Tibial nerve (tissue), 4 donors: ENCODE measurements around the gene FGF19. TPM values are rescaled to one million over a fixed set of nuclear protein-coding genes. Genes with fewer than 3 reads are reported as not detected.

Source experiments
- DNase-seq, 2 donors: peaks; one replicate each; pipeline ENCODE4 v3.0.0-alpha.2; 2019; ENCODE audit warnings: low spot score in 2 of 2
- H3K27ac ChIP-seq, 4 donors: fragments of 200-600 bp; sonication (generic) in 3 of 4; one replicate each; pipeline ENCODE4 v1.5.1; 2017 to 2019; ENCODE audit warnings: mild to moderate bottlenecking in 1 of 4
- H3K27me3 ChIP-seq, 2 donors: fragments of 200-600 bp; sonication (generic) in 1 of 2; one replicate each; pipeline versions ENCODE4 v1.5.1 to v1.6.0; 2017 to 2019
- H3K36me3 ChIP-seq, 3 donors: fragments of 200-600 bp; sonication (generic); one replicate each; pipeline ENCODE4 v1.5.1; 2018 to 2019
- H3K4me1 ChIP-seq, 4 donors: fragments of 200-600 bp; sonication (generic) in 3 of 4; one replicate each; pipeline ENCODE4 v1.5.1; 2017 to 2019
- H3K4me3 ChIP-seq, 4 donors: fragments of 200-600 bp; sonication (generic) in 3 of 4; one replicate each; pipeline ENCODE4 v1.5.1; 2017 to 2019; ENCODE audit warnings: mild to moderate bottlenecking in 1 of 4, moderate library complexity in 1 of 4
- H3K9me3 ChIP-seq, 4 donors: fragments of 200-600 bp; sonication (generic) in 3 of 4; one replicate each; pipeline ENCODE4 v1.5.1; 2017 to 2019
- CTCF ChIP-seq, 5 experiments: fragments of 200-600 bp in 3 of 5; fragments of 450-650 bp in 2 of 5; sonication (generic) in 3 of 5; IDR thresholded peaks; one replicate each; pipeline ENCODE4 v1.5.1; 2016 to 2019; ENCODE audit warnings: antibody characterized with exemption in 5 of 5, mild to moderate bottlenecking in 3 of 5, moderate library complexity in 2 of 5
- EP300 ChIP-seq, 2 donors: sonication (generic); formaldehyde crosslinking; IDR thresholded peaks; one replicate each; pipeline ENCODE4 v1.6.1; 2017; ENCODE audit warnings: antibody characterized with exemption in 2 of 2, mild to moderate bottlenecking in 1 of 2
- POLR2A ChIP-seq, 2 donors: fragments of 450-650 bp; IDR thresholded peaks; one replicate each; pipeline ENCODE4 v1.6.1; 2017; ENCODE audit warnings: antibody characterized with exemption in 2 of 2, mild to moderate bottlenecking in 2 of 2, moderate library complexity in 2 of 2
- WGBS, 2 donors: methylation state at CpG; one replicate each; pipeline ENCODE4 v1.1.5; 2018; 5-methylcytosine and 5-hydroxymethylcytosine counted together
- total RNA-seq, 4 donors: library from RNA; depleted of rRNA; stranded (reverse); fragments of >200 nt; gene quantifications; one replicate each; pipeline ENCODE4 v1.1.0, GENCODE V29; 2016

Gene FGF19
- total RNA-seq, 4 donors from 2014 or later, result not detected

- no peak for TF ChIP-seq CTCF (IDR thresholded peaks at IDR 0.05)
- TF ChIP-seq EP300 (IDR thresholded peaks at IDR 0.05), result no peak
- no peak for TF ChIP-seq POLR2A (IDR thresholded peaks at IDR 0.05)
- H3K36me3 ChIP-seq, result no peaks in the 10 kb centered on the region
- 75 to 83% methylated on average over 6 of the region's 6 CpGs for WGBS, 2 donors
- peaks cover 0 to 6% of the 10 kb centered on the region in 2 donors for H3K27me3 ChIP-seq
- no peak overlapping the region for H3K27ac ChIP-seq
- no peak overlapping the region for H3K4me3 ChIP-seq
- no peaks in the 10 kb centered on the region for H3K9me3 ChIP-seq
- no peak for DNase-seq
- peaks cover 0 to 8% (median 3%) of the 10 kb centered on the region in 4 donors for H3K4me1 ChIP-seq
These were observed 21.6 kb downstream of the FGF19 start for GRCh38 chr11:69682221-69682620.

GRCh38 chr11:69680688-69681087 is 23.1 kb downstream of the FGF19 start:
- H3K36me3 ChIP-seq, result no peaks in the 10 kb centered on the region
- no peak for DNase-seq
- H3K9me3 ChIP-seq, result no peaks in the 10 kb centered on the region
- no peak overlapping the region for H3K27ac ChIP-seq
- H3K4me1 ChIP-seq, result peaks cover 0 to 4% (median under 1%) of the 10 kb centered on the region in 4 donors
- 93 to 97% methylated on average over 5 of the region's 5 CpGs for WGBS, 2 donors
- no peak for TF ChIP-seq EP300 (IDR thresholded peaks at IDR 0.05)
- no peak for TF ChIP-seq CTCF (IDR thresholded peaks at IDR 0.05)
- no peak for TF ChIP-seq POLR2A (IDR thresholded peaks at IDR 0.05)
- no peaks in the 10 kb centered on the region for H3K27me3 ChIP-seq
- no peak overlapping the region for H3K4me3 ChIP-seq

GRCh38 chr11:69677749-69678148 is 26.1 kb downstream of the FGF19 start:
- WGBS, 2 donors, result 58 to 63% methylated on average over 2 of the region's 2 CpGs
- peaks cover 0 to 23% (median 14%) of the 10 kb centered on the region in 4 donors for H3K4me1 ChIP-seq
- no peak for DNase-seq
- H3K9me3 ChIP-seq, result no peaks in the 10 kb centered on the region
- no peaks in the 10 kb centered on the region for H3K27me3 ChIP-seq
- no peak overlapping the region for H3K4me3 ChIP-seq
- TF ChIP-seq EP300 (IDR thresholded peaks at IDR 0.05) (no peak), POLR2A (IDR thresholded peaks at IDR 0.05) (no peak), CTCF (IDR thresholded peaks at IDR 0.05) (no peak)
- H3K27ac ChIP-seq, result no peak overlapping the region
- peaks cover 0 to 3% (median 0%) of the 10 kb centered on the region in 3 donors for H3K36me3 ChIP-seq

- peak within 1 kb of the TSS; percentile 18 to 90 (median 84) for H3K27ac ChIP-seq
- peak; percentile 92 for DNase-seq
- H3K4me3 ChIP-seq, result peak within 1 kb of the TSS; percentile 69 to 100 (median 86)
- TF ChIP-seq EP300 (IDR thresholded peaks at IDR 0.05), result peak; percentile 88 to 96
- TF ChIP-seq POLR2A (IDR thresholded peaks at IDR 0.05), result peak in 1 of 2 donors; percentile 51
- TF ChIP-seq CTCF (IDR thresholded peaks at IDR 0.05), result peak in 1 of 5 experiments; percentile 56
- H3K27me3 ChIP-seq, result no peaks in the 10 kb centered on the region
- peaks cover 0 to 32% (median 18%) of the 10 kb centered on the region in 4 donors for H3K4me1 ChIP-seq
- WGBS, 2 donors, result 5% methylated on average over 53 to 71 of the region's 72 CpGs
- no peaks in the 10 kb centered on the region for H3K9me3 ChIP-seq
- H3K36me3 ChIP-seq, result peaks cover 0 to 27% (median 14%) of the 10 kb centered on the region in 3 donors
These were observed 28.7 kb downstream of the FGF19 start, which contains the start of gene LTO1 for GRCh38 chr11:69674886-69675714. LTO1 (minus strand) TSS chr11:69675353; CDS start chr11:69675239, 114 bp downstream.
